HepG2 (cell line): Measurements from ENCODE around the gene EMILIN1. TPM values are rescaled to one million over a fixed set of nuclear protein-coding genes. Genes with fewer than 3 reads are reported as not detected.

Experiments used
- ATAC-seq: fragments of 200-7000 bp; cut with Tn5 transposase; 3 replicates; pipeline ENCODE4 v1.9.1; 2020; ENCODE audit warnings: mild to moderate bottlenecking, moderate library complexity
- BruUV-seq: library from RNA; stranded (reverse); fragments of 400-500 nt; replicated peaks from 2 replicates; lab custom pipeline; 2021; lab: Mats Ljungman, UMichigan
- CTCF ChIA-PET: fragments of 300-600 bp; formaldehyde crosslinking; extraction: SDS; loops from one replicate; lab custom pipeline; 2021; ENCODE audit warnings: low total read pairs, inconsistent platforms, low intra/inter-chr PET ratio; lab: Yijun Ruan, JAX
- POLR2A ChIA-PET: fragments of 350-600 bp; sonication (Branson Sonifier 250); formaldehyde crosslinking; loops from one replicate; lab custom pipeline; 2020; ENCODE audit warnings: antibody characterized with exemption, inconsistent platforms; lab: Yijun Ruan, JAX
- DNase-seq: peaks from one replicate; pipeline ENCODE4 v3.0.0-alpha.2; 2015; ENCODE audit warnings: low spot score
- FAIRE-seq: peaks from 3 replicates; lab custom pipeline; 2011; peaks lifted over from hg19 to GRCh38; lab: Jason Lieb, UNC
- H2AFZ ChIP-seq: one replicate; pipeline ENCODE4 v1.6.1; 2011; ENCODE audit warnings: low read length, inconsistent platforms
- H3K27ac ChIP-seq: fragments of 300-600 bp; 3 replicates; pipeline ENCODE4 v1.8.0; 2011; ENCODE audit warnings: mixed run types, mild to moderate bottlenecking, mixed read lengths, low read length, inconsistent platforms; ENCODE audit not compliant: insufficient read depth; ENCODE audit errors: extremely low read length
- H3K27me3 ChIP-seq, 2 experiments: fragments of 200-600 bp in 1 of 2; 2 replicates in 1 of 2; 3 replicates in 1 of 2; pipeline versions ENCODE4 v1.6.0 to v1.8.0; 2011; ENCODE audit warnings: low read length in 2 of 2, mild to moderate bottlenecking in 2 of 2, moderate library complexity in 2 of 2, inconsistent platforms in 1 of 2; ENCODE audit not compliant: insufficient read depth in 2 of 2, control insufficient read depth in 1 of 2
- H3K36me3 ChIP-seq, 2 experiments: fragments of 200-600 bp in 1 of 2; replicated peaks in 1 of 2; 2 replicates in 1 of 2; 3 replicates in 1 of 2; pipeline versions ENCODE4 v1.5.1 to v1.8.0; 2011; ENCODE audit warnings: low read length in 2 of 2, inconsistent platforms in 1 of 2; ENCODE audit not compliant: insufficient read depth in 2 of 2, control insufficient read depth in 1 of 2
- H3K4me1 ChIP-seq: 2 replicates; pipeline ENCODE4 v1.5.1; 2012; ENCODE audit warnings: low read length, inconsistent platforms; ENCODE audit not compliant: insufficient read depth
- H3K4me2 ChIP-seq: 2 replicates; pipeline ENCODE4 v1.6.0; 2011; ENCODE audit warnings: low read depth, low read length, inconsistent platforms
- H3K4me3 ChIP-seq, 3 experiments: fragments of 200-600 bp in 1 of 3; sonication (generic), shearing (Covaris generic) in 1 of 3; replicated peaks in 1 of 3; 2 replicates each; pipeline ENCODE4 v1.5.1; 2011 to 2016; ENCODE audit warnings: low read length in 3 of 3, inconsistent platforms in 2 of 3, low read depth in 2 of 3, mild to moderate bottlenecking in 2 of 3, control low read depth in 1 of 3, mixed read lengths in 1 of 3; ENCODE audit not compliant: insufficient read depth in 1 of 3
- H3K79me2 ChIP-seq: one replicate; pipeline ENCODE4 v1.6.1; 2011; ENCODE audit warnings: low read length, inconsistent platforms; ENCODE audit not compliant: insufficient read depth
- H3K9ac ChIP-seq: 2 replicates; pipeline ENCODE4 v1.6.0; 2011; ENCODE audit warnings: mild to moderate bottlenecking, low read depth, low read length, inconsistent platforms; ENCODE audit not compliant: insufficient read depth
- H3K9me3 ChIP-seq: 2 replicates; pipeline ENCODE4 v1.5.1; 2012; ENCODE audit warnings: mild to moderate bottlenecking, low read length
- H4K20me1 ChIP-seq: 2 replicates; pipeline ENCODE4 v1.6.0; 2011; ENCODE audit warnings: inconsistent platforms, mild to moderate bottlenecking, low read length, moderate library complexity; ENCODE audit not compliant: insufficient read depth
- ASH2L ChIP-seq: fragments of 300-600, 200-600 bp; sonication (generic); IDR thresholded peaks from 2 replicates; pipeline ENCODE4 v1.7.0; 2017; ENCODE audit warnings: low read depth, mild to moderate bottlenecking, moderate library complexity, mixed read lengths, low read length; ENCODE audit not compliant: insufficient read length
- ATF3 ChIP-seq: sonication (generic); formaldehyde crosslinking; IDR thresholded peaks from 2 replicates; pipeline ENCODE4 v1.4.0; 2020; ENCODE audit warnings: missing genetic modification reagents
- GATAD2A ChIP-seq: IDR thresholded peaks from 2 replicates; pipeline ENCODE4 v1.6.1; 2016
- GPN1 ChIP-seq: sonication (generic); formaldehyde crosslinking; IDR thresholded peaks from 2 replicates; pipeline ENCODE4 v1.5.1; 2020; ENCODE audit warnings: missing genetic modification reagents, borderline replicate concordance
- KMT2B ChIP-seq: IDR thresholded peaks from 2 replicates; pipeline ENCODE4 v1.6.1; 2016; ENCODE audit warnings: missing genetic modification reagents, missing compliant biosample characterization
- THRA ChIP-seq: sonication (generic); formaldehyde crosslinking; IDR thresholded peaks from 2 replicates; pipeline ENCODE4 v1.4.0; 2020; ENCODE audit warnings: missing genetic modification reagents, borderline replicate concordance
- U2AF1 ChIP-seq: fragments of 200-400 bp; formaldehyde crosslinking; optimal IDR thresholded peaks from 2 replicates; pipeline ENCODE3; 2017; ENCODE audit warnings: mild to moderate bottlenecking, low read depth, low read length
- YEATS4 ChIP-seq: sonication (generic); formaldehyde crosslinking; IDR thresholded peaks from 2 replicates; pipeline ENCODE4 v1.4.0; 2020; ENCODE audit warnings: missing genetic modification reagents, borderline replicate concordance
- ZBTB38 ChIP-seq: sonication (generic); formaldehyde crosslinking; IDR thresholded peaks from 2 replicates; pipeline ENCODE4 v1.5.1; 2020; ENCODE audit warnings: mild to moderate bottlenecking, missing genetic modification reagents
- ZNF260 ChIP-seq: sonication (generic); formaldehyde crosslinking; IDR thresholded peaks from 2 replicates; pipeline ENCODE4 v1.4.0; 2020; ENCODE audit warnings: missing genetic modification reagents, low read depth, mild to moderate bottlenecking, borderline replicate concordance
- ZNF274 ChIP-seq: sonication (generic); formaldehyde crosslinking; IDR thresholded peaks from 2 replicates; pipeline ENCODE4 v1.5.1; 2020; ENCODE audit warnings: mild to moderate bottlenecking, missing genetic modification reagents
- ZNF276 ChIP-seq: sonication (generic); formaldehyde crosslinking; IDR thresholded peaks from 2 replicates; pipeline ENCODE4 v1.4.0; 2020; ENCODE audit warnings: mild to moderate bottlenecking, low read depth, missing genetic modification reagents
- ZNF451 ChIP-seq: sonication (generic); formaldehyde crosslinking; IDR thresholded peaks from 2 replicates; pipeline ENCODE4 v1.5.0; 2020; ENCODE audit warnings: mild to moderate bottlenecking, missing genetic modification reagents
- ZNF569 ChIP-seq: sonication (generic); formaldehyde crosslinking; IDR thresholded peaks from 2 replicates; pipeline ENCODE4 v1.5.0; 2020; ENCODE audit warnings: mild to moderate bottlenecking, missing genetic modification reagents, moderate library complexity, borderline replicate concordance
- ZSCAN31 ChIP-seq: sonication (generic); formaldehyde crosslinking; IDR thresholded peaks from 2 replicates; pipeline ENCODE4 v1.5.0; 2020; ENCODE audit warnings: low read depth, mild to moderate bottlenecking, missing genetic modification reagents
- ZZZ3 ChIP-seq: sonication (generic); formaldehyde crosslinking; IDR thresholded peaks from 2 replicates; pipeline ENCODE4 v1.4.0; 2020; ENCODE audit warnings: missing genetic modification reagents, mild to moderate bottlenecking, borderline replicate concordance
- WGBS: methylation state at CpG from one replicate; pipeline ENCODE4 v1.1.6; 2017; ENCODE audit warnings: low lambda C conversion rate; 5-methylcytosine and 5-hydroxymethylcytosine counted together
- in situ Hi-C: cut with HindIII; loops from 2 replicates; pipeline ENCODE4 v1.10.0; 2017; ENCODE audit warnings: low pct_unique_long_range_greater_than_20kb; ENCODE audit not compliant: extremely low pct_ligation_motif_present
- intact Hi-C: fragments of 100-400 bp; cut with micrococcal nuclease; formaldehyde crosslinking; loops from one replicate; pipeline ENCODE4 v1.10.0; 2022; ENCODE audit not compliant: unreplicated experiment
- polyA plus RNA-seq, 8 experiments: library from polyadenylated mRNA; depleted of rRNA in 3 of 8; stranded (reverse) in 7 of 8; unstranded in 1 of 8; fragments of >200 nt; fragmentation: Illumina TruSeq in 4 of 8; extraction: Trizol in 4 of 8; gene quantifications; 2 replicates each; pipeline versions ENCODE4 v1.2.1 to v1.2.3, GENCODE V29; 2011 to 2016; ENCODE audit warnings: low read depth in 4 of 8, missing spikeins in 1 of 8, mixed read lengths in 1 of 8; ENCODE audit not compliant: insufficient read depth in 1 of 8
- total RNA-seq, 5 experiments: library from RNA; depleted of rRNA; stranded (reverse); fragments of >200 nt; fragmentation: Illumina TruSeq; extraction: Trizol; gene quantifications; 2 replicates each; pipeline ENCODE4 v1.2.3, GENCODE V29; 2016; ENCODE audit warnings: low read depth in 1 of 5
- TF ChIP-seq, protein P1 (sequence below): sonication (generic); formaldehyde crosslinking; IDR thresholded peaks from 2 replicates; pipeline ENCODE4 v1.4.0; 2020; ENCODE audit warnings: missing genetic modification reagents

Gene EMILIN1
- total and polyA plus RNA-seq, 2 of the 13 experiments (the other 11 are each of a cell fraction or from before 2014, with no cell fraction given): 8.1 to 9.7 TPM

DNA sequence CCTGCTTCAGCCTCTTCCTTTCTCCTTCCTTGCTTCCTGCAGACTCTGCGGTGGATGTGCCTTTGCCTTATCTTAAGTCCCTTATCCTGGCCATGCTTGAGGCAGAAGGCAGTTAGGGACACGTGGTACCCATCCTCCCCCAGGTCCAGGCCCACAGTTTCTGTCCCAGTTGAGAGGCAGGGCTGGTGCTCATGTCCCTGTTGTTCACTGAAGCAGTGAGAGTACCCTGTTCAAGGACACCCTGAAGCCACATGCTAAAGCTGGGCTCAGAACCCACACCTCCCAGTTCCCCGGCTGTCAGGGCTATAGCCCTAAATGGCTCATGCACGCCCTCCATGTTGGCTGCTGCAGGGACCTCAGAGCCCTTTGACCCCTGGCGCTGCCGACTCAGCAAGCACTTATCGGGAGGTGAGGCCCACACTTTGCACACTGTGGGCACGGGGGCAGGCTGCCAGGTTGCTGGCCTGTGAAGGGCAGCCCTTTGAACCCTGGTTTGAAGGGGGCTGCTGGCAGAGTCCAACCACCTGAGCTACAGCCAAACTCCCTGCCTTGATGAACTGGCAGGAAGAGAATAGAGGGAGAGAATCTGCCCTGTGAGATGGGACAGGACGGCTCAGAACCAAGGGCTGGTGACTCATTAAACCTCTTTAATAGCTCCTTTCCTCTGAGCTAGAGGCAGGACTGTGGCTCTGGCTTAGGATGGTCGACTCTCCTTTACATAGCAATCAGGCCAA, 14.4 kb downstream of the EMILIN1 start:
- H3K4me2 ChIP-seq: peak overlapping the region; percentile 96
- H3K9me3 ChIP-seq: no peaks in the 10 kb centered on the region
- FAIRE-seq: peak; percentile 86
- intact Hi-C loops (loop anchor here (5.0 kb wide), 1 partner anchor 306 kb away; the partner anchor contains the start of gene CENPA), in situ Hi-C loops (no loop called here)
- peak overlapping the region; percentile 79 for H3K9ac ChIP-seq
- H3K27me3 ChIP-seq: no peaks in the 10 kb centered on the region
- H3K4me1 ChIP-seq: peaks cover 92% of the 10 kb centered on the region
- CTCF ChIA-PET: no interaction called here
- H3K79me2 ChIP-seq: peaks cover 52% of the 10 kb centered on the region
- WGBS: 9% methylated on average over 6 of the region's 10 CpGs
- POLR2A ChIA-PET: interaction anchor here (1.1 to 4.8 kb wide), 23 partner anchors 9 to 261 kb away, joined by 3 to 61 read pairs (median 6); partner anchors contain the start of genes ABHD1, AGBL5, ATRAID and CGREF1
- peak; percentile 81 for DNase-seq
- H4K20me1 ChIP-seq: no peaks in the 10 kb centered on the region
- peak; percentile 60 for ATAC-seq
- H3K27ac ChIP-seq: peak overlapping the region; percentile 97
- H3K4me3 ChIP-seq: peak overlapping the region; percentile 23 to 59 (median 24)
- H3K36me3 ChIP-seq: peaks cover 4 to 24% of the 10 kb centered on the region in 2 experiments
- no peak overlapping the region for H2AFZ ChIP-seq
- no TSS peak for BruUV-seq
- TF ChIP-seq ZZZ3 (CRISPR knock-in tag): no peak
- TF ChIP-seq THRA (CRISPR knock-in tag): peak; percentile 87
- TF ChIP-seq GPN1 (CRISPR knock-in tag): no peak
- TF ChIP-seq ZNF274 (CRISPR knock-in tag): peak; percentile 78
- no peak for TF ChIP-seq ZNF260 (CRISPR knock-in tag)
- TF ChIP-seq ZNF451: peak; percentile 86; the same call in 1 of the 2 replicates
- TF ChIP-seq GATAD2A (CRISPR knock-in tag): peak; percentile 99
- TF ChIP-seq ZNF276 (CRISPR knock-in tag): 0 out of 2 replicates have a peak, but pooled peaks have one; percentile 17
- no peak for TF ChIP-seq U2AF1
- no peak for TF ChIP-seq ZNF569 (CRISPR knock-in tag)
- peak; percentile 66 for TF ChIP-seq ZBTB38 (CRISPR knock-in tag)
- TF ChIP-seq ZSCAN31 (CRISPR knock-in tag): no peak
- no peak for TF ChIP-seq KMT2B
- TF ChIP-seq ATF3 (CRISPR knock-in tag): peak; percentile 57
- TF ChIP-seq ASH2L: no peak
- peak; percentile 87; the same call in 1 of the 2 replicates for TF ChIP-seq YEATS4 (CRISPR knock-in tag)
- TF ChIP-seq, protein P1, sequence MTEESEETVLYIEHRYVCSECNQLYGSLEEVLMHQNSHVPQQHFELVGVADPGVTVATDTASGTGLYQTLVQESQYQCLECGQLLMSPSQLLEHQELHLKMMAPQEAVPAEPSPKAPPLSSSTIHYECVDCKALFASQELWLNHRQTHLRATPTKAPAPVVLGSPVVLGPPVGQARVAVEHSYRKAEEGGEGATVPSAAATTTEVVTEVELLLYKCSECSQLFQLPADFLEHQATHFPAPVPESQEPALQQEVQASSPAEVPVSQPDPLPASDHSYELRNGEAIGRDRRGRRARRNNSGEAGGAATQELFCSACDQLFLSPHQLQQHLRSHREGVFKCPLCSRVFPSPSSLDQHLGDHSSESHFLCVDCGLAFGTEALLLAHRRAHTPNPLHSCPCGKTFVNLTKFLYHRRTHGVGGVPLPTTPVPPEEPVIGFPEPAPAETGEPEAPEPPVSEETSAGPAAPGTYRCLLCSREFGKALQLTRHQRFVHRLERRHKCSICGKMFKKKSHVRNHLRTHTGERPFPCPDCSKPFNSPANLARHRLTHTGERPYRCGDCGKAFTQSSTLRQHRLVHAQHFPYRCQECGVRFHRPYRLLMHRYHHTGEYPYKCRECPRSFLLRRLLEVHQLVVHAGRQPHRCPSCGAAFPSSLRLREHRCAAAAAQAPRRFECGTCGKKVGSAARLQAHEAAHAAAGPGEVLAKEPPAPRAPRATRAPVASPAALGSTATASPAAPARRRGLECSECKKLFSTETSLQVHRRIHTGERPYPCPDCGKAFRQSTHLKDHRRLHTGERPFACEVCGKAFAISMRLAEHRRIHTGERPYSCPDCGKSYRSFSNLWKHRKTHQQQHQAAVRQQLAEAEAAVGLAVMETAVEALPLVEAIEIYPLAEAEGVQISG (CRISPR knock-in tag): peak; percentile 88
